ENCODE data around the gene HCST.
"Not testable (repeated sequence)": the region's sequence is repeated elsewhere in the genome, so short reads cannot be mapped to it uniquely, and the experiment has no call there.

HCST gene

DNA sequence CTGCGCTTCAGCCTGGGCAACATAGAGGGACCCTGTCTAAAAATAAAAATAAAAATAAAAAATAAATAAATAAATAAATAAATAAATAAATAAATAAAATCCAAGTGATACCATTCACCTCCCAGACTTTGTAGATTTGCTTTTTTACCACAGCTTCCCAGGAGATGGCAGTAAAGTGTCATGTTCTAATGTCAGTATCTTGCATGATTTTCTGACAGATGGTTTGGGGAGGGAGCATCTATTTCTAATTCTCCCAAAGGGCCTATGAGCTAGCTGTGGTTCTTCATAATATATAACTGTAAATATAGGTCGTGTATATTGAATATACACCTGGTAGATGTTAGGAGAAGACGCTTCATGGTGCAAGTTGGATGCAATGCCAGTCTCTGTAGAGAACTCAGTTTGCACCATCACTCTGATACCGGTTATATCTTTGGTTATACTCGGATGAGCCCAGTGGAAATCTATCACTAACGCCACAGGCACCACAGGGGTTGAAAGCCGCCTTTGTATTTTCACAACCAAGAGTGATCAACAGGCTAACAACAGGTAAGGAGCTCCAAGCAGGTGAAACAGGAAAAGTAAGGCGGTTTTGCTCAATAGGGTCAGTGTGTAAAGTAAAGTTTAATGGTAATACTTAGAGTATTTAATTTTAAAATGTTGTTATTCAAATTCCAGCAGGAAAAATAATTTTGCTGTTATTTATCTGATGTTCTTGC lies 20.1 kb upstream of the HCST start:
- DNase-seq, result no peak

DNA sequence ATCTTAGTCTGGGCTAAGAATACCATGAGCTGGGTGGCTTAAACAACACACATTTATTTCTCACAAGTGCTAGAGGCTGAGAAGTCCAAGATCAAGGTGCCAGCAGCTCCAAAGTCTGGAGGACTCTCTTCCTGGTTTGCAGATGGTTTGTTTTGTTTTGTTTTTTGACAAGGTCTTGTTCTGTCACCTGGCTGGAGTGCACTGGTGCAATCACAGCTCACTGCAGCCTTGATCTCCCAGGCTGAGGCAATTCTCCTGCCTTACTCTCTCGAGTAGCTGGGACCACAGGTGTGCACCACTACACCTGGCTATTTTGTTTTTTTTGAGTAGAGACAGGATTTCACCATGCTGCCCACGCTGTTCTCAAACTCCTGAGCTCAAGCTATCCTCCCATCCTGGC lies 18.4 kb upstream of the HCST start:
- DNase-seq, result no peak

DNA sequence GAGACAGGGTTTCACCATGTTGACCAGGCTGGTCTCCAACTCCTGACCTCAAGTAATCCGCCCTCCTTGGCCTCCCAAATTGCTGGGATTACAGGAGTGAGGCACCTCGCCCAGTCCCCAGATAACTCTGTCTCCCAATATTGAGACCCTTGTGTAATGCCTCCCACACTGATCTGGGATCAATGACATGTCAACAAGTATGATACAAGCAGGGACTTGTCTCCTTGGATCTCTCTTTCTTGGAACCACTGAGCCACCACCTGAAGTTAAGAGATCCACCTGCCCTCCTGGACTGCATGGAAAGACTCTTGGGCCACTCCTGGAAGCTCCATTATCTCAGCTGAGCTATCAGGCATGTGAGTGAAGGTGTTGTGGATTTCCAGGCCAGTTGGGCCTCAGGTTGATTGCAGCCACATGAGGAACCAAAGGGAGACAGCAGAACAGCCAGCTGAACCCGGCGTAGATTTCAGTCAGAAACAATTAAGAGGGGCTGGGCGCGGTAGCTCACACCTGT lies 17.0 kb upstream of the HCST start:
- DNase-seq, result no peak

DNA sequence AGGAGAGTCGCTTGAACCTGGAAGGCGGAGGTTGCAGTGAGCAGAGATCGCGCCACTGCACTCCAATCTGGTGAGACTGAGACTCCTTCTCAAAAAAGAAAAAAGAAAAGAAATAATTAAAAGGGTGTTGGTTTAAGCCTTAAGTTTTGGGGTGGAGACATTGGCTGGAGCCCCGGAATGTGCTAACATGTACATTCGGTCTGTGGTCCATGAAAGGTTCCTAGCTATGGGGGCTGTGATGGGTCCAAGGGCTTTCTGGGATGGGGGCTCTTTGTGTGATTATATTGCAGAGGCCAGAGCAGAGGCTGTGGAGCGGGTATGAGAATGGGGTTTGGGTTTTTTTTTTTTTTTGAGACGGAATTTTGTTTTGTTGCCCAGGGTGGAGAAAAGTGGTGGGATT lies 16.4 kb upstream of the HCST start:
- DNase-seq, result no peak

DNA sequence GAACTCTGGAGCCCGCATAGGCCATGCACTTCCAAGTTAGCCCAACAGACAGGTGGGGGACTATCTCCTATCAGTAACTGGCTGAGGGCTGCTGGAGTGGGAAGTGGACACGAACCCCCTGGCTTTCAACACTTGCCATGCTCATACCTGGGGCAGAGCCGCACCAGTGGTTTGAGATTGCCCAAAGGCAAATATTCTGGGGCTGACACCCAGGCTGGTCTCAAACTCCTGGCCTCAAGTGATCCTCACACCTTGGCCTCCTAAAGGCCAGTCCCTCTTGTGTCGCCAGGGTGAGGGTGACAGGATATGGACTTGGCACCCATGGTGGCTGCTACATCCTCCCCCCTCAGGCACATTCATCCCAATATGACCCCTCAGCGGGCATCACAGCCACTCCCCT lies 15.1 kb upstream of the HCST start:
- DNase-seq, result no peak

DNA sequence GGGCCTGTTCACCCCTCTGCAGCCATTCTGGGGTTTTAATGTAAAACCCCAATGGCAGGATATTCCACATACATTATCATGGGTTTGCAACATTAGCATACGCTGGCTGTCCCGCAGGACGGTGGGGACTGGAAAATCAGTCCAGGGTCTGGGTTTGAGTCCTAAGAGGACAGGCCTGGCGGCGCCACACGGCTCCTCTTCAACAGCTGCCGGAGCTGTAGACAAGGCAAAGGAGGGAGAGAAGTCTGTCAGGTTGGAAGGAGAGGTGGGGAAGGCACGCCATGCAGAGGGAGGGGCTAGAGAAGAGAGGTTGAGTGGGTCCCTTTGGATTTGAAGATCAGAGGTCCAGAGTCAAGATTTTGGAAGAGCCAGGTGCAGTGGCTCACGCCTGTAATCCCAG lies 13.9 kb upstream of the HCST start:
- no peak for DNase-seq

DNA sequence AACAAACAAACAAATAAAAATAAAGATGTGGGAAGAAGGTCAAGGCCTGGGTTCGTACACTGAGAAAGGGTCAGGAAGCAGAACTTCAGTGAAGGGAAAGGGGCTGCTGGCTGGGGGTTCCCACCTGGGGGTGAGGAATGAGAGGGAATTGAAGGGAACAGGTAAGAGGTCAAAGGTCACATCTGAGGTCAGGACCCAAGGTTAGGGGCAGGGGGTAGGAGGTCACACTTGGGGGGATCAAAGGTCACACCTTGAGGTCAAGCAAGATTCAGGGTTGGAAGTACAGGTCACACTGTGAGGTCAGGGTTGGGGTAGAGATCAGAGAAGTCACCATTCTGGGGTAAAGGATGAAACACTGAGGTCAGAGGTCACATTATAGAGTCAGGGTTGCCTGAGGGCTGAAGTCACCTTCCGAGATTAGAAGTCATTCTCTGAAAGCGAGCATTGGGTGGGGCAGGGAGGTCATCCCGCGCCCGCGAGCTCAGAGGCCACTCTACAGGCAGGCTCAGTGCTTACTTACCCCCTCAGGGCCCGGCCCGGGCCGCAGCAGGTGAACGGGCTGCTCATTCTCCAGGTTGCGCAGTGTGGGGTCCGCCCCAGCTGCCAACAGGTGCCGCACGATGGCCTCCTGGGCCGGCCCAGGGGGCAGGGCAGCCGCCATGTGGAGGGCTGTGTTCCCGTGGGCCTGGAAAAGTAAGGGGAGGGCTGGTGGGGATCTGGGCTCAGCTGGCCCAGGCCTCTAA lies 12.8 kb upstream of the HCST start:
- no peak for DNase-seq

DNA sequence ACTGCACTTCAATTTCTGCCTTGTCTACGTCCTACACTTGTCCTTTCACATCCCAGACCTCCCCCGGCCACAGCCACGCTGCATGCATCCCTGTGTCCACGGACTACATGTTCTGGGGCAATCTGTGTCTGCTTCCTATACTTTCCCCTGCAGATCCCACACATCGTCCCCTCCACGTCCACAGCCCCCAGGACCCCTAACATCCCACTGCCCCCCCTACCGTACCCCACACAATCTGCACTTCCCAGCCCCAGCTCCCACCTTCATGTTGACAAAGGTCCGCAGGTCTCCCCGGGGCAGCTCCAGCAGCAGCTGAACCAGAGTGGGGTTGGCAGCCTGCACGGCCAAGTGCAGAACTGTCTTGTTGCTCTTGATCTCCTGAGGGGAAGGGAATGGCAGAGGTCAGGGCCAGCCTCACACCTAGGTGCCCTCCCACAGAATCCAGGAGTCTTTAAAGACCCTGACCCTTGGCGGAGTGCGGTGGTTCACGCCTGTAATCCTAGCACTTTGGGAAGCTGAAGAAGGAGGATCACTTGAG lies 12.1 kb upstream of the HCST start:
- DNase-seq, result no peak

DNA sequence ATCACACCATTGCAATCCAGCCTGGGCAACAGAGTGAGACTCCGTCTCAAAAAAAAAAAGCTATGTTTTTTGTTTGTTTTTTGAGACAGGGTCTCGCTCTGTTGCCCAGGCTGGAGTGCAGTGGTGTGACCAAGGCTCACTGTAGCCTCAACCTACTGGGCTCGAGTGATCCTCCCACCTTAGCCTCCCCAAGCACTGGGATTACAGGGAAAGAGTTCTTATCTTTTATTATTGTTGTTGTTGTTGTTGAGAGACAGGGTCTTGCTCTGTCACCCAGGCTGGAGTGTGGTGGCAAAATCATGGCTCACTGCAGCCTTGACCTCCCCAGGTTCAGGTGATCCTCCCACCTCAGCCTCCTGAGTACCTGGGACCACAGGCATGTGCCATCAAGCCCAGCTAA lies 10.5 kb upstream of the HCST start:
- not testable (repeated sequence) for DNase-seq

DNA sequence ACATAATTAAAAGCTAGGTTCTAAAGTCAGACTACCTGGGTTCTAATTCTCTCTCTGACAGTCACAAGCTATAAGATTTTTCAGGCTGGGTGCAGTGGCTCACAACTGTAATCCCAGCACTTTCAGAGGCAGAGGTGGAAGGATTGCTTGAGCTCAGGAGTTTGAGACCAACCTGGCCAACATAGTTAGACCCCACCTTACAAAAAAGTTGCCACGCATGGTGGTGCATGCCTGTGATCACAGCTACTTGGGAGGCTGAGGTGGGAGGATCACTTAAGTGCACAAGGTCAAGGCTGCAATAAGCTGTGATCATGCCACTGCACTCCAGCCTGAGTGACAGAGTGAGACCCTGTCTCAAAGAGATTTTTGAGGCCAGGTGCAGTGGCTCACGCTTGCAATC lies 8.0 kb upstream of the HCST start:
- DNase-seq, result no peak

DNA sequence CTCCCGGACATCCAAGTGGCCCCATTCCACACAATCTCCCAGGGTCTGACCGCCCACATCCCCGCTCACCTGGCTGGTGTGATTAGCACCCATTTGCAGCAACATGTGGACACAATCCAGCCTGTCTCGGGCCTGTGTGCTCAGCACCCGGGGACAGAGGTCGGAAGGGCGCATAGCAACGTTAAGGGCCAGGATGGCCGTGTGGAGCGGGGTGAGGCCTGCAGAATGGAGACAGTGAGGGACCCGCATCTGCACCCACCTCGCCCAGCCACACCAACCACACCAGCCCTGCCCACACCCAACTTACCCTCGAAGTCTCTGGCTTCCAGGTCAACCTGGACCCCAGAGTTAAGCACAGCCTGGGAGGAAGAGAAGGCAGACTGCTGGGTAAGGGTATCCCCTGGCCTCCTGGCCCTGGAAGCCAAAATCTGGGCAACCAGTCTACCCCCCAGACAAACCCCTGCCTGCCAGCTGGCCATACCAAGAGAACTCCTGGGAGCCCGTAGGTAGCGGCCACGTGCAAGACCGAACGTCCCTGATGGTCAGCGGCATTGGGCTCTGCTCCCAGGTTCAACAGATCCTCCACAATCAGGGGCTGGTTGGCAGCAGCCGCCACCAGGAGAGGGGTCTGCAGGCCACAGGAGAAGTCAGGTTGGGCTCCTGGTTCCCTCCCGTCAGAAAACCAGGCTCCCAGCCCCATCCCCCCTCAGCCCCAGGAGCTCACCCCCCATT lies 6.3 kb upstream of the HCST start:
- no peak for DNase-seq

DNA sequence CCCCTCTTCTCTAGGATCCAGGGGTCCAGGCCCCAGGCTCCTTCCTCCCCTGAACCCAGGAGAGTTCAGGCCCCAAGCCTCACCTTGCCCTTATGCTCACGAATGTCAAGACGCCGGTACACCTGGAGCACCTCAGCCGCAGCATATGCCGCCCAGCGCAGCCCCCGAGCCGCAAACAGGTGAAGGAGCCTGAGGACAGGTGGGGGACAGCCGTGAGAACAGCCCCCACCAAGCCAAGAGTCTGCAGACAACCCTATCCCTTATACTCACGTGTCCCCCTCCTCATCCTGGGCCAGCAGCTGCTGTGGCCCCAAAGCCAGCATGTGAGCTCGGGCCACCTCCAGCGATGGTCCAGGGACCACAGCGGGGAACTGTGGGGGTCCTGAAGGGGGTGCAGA lies 5.7 kb upstream of the HCST start:
- DNase-seq, result no peak

DNA sequence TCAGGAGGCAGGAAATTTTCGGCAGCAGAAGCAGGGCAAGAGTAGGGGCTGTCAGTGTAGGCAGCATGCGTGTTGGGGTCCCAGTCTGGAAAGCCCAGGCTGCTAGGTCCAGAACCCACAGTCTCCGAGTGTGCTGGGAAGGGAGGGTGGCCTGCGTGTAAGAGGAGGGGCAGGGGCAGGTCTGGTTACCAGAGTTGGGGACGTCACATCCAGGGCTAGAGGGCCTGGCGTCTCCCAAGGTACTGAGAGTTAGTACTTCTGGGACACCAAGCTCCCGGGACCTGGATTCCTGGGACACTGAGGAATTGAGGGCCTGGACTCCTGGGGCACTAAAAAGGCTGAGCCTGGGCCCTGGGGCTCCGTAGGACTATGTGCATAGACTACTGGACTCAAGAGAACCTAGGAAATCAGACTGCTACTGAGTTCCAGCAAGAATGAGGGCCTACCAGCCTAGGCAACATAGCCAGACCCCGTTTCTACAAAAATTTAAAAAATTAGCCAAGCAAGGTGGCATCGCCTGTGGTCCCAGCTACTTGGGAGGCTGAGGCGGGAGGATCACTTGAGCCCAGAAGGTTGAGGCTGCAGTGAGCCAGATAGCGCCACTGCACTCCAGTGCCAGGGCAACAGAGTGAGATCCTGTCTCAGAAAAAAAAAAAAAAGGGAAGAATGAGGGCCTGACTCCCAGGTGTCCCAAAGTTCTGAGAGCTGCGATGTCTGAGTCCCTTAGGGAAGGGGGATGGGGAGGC lies 4.5 kb upstream of the HCST start:
- DNase-seq, result no peak

DNA sequence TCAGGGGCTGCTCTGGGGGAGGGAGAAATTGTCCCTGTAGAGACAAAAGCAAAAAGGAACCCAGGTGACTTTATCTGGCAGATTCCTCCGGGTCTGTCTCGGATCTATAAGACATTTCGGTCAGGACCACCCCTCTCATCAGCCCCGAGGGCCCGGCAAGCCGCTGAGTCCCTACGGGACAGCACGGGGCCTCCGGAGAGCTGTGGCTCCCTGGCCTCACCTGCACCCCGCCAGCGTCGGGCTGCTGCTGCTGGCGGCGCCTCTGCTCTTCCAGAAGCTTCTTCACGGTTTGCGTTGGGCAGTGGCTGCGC lies 3.9 kb upstream of the HCST start:
- DNase-seq, result no peak

DNA sequence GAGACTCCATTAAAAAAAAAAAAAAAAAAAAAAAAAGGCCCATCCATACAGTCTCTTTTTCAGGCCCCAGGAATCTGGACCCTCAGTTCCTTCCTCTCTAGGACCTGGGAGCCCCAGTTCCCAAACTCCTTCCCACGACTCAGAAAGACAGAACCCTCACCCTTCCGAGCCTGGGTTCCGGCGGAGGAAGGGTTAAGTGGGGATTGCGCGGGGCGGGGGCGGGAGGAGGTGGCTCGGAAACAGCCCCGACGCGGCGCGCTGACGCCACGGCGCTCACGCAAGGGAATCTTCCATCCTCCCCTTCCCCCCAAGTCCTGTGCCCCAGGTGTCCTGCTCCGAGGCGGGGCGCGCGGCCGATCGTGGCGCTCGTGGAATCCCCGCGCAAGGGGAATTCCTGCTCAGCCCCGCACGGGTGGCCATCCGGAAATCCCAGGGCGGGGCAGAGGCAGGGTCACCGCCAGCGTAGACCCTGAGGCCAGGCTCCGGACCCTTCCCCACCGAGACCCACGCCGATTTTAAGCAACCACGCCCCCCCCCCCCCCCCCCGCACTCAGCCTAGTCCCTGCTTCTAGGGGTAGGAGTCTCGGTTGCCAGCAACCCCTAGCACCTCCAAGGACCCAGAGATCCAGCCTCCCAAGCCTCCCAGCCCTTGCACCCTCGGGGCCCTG lies 2.6 kb upstream of the HCST start:
- DNase-seq, result no peak

DNA sequence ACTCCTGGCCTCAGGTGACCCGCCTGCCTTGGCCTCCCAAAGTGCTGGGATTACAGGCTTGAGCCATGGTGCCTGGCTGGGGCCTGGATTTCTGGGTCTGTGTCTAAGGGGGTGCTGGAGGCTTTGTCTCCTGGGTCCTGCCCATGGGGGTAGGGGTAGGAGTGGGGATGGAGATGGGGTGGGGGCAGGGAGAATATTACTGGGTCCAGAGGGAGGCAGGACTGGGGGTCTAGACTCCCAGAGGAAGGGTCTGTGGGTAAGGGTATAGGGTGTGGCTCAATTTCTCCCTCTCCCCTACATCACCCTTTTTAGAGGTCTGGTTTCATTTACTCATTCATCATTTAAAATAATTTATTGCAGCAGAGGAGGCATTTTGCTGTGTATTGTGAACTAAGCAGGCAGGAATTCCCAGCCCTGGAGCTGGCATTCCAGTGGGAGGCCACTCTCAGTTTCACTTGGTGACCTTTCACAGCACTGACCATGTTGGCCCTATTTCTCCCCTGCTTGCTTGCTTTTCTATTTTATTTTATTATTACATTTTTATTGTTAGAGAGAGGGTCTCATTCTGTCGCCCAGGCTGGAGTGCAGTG lies 1.2 kb upstream of the HCST start:
- DNase-seq, result no peak

DNA sequence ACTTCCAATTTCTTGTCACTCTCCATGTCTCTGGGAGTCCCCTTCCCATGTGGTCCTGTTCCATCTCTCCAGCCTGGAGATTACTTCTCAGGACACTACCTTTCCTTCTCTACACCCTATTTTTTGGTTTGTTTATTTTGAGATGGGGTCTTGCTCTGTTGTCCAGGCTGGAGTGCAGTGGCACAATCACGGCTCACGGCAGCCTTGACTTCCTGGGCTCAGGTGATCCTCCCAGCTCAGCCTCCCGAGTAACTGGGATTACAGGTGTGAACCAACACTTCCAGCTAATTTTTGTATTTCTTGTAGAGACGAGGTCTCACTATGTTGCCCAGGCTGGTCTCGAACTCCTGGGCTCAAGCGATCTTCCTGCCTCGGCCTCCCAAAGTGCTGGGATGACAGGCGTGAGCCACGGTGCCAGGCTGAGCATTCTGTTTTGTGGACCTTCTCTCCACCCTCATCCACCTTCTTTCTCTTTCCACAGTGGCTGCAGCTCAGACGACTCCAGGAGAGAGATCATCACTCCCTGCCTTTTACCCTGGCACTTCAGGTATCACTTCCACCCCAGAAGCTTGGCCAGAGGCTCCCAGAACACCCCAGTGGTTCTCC lies 644 bp downstream of the HCST start:
- DNase-seq, result no peak

DNA sequence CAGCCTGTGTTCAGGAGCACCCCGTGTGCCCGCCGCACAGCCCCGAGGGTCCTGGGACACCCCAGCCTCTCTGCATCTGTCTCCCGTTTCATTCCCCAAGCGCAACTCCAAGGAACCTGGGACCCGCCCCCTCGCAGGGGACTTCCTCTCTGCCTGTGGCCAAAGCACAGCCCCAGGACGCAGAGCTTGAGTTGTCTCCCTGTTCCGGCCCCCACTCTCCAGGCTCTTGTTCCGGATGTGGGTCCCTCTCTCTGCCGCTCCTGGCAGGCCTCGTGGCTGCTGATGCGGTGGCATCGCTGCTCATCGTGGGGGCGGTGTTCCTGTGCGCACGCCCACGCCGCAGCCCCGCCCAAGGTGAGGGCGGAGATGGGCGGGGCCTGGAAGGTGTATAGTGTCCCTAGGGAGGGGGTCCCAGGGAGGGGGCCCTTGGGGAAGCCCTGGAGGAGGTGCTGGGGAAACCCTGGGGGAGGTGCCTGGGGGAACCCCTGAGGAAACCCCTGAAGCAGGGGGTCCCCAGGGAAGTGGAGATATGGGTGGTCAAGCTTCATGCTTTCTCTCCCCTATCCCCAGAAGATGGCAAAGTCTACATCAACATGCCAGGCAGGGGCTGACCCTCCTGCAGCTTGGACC lies 1.3 kb downstream of the HCST start:
- DNase-seq, result no peak

DNA sequence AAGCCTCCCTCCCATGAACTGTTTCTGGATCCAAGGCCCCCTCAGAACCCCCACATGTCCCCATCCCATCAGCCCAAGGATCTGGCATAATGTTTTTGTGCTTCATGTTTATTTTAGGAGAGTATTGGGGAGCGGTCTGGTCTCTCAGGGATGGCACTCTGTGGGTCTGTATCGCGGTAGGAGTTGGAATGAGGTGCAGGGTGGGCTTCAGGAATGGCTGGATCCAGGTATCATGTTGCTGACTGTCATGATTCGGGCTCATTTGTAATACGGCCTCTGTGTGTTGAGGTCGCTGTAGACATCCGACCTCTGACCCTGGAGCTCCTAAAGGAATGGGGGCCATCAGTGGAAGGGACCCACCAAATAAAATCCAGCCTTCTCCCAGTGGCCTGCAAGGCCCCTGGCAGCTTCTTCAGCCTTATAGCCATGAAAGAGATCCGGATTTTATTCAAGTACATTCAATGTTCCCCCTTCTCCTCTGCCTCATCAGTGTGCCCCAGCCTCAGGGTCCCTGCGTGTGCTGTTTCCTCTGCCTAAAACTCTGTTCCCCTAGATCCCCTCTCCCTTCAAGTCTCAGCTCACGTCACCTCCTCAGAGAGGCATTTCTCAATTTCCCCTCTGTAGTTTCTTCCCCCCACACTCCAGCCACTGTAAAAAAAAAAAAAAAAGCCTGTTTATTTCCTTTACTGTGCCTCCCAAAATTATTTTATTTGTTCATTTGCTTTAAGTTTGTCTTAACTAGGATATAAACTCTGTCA lies 2.2 kb downstream of the HCST start:
- DNase-seq, result no peak

DNA sequence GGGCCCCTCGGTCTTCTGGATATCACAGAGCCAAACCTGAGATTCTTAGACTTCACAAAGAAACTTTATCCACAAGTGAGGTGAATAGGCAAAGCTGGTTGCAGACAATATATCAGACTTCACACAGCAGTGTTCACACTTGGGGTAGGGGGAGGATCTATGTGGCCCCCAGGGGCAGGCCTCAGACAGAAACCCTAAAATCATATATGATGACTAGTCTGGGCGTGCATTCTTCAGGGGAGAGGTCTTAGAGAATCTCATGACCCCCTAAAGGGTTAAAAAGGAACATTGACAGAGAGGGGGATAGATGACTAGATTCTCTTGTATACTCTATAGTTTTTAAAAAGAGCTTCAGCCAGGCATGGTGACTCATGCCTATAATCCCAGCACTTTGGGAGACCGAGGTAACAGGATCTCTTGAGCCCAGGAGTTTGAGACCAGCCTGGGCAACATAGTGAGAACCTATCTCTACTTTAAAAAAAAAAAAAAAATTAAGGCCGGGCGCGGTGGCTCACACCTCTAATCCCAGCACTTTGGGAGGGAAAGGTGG lies 2.9 kb downstream of the HCST start:
- DNase-seq, result no peak
